H1 (cell line): ENCODE measurements around the gene MRPL54. TPM values are rescaled to one million over a fixed set of nuclear protein-coding genes. Genes with fewer than 3 reads are reported as not detected.
"Not testable (repeated sequence)": the region's sequence is repeated elsewhere in the genome, so short reads cannot be mapped to it uniquely, and the experiment has no call there.

Experiments used
- CTCF ChIA-PET: fragments of 300-600 bp; sonication (Branson Sonifier 250); formaldehyde crosslinking; loops from one replicate; lab custom pipeline; 2021; ENCODE audit not compliant: partially characterized antibody; lab: Charles Lee
- POLR2A ChIA-PET: fragments of 300-600 bp; sonication (Branson Sonifier 250); formaldehyde crosslinking; loops from one replicate; lab custom pipeline; 2021; ENCODE audit warnings: inconsistent platforms; ENCODE audit not compliant: partially characterized antibody; lab: Charles Lee
- DNase-seq, 2 experiments: peaks; one replicate each; pipeline versions ENCODE4 v3.0.0 to v3.0.0-alpha.2; 2010 to 2022; ENCODE audit warnings: low spot score in 2 of 2, low read depth in 1 of 2, mixed read lengths in 1 of 2
- FAIRE-seq: peaks from 2 replicates; lab custom pipeline; 2011; peaks lifted over from hg19 to GRCh38; lab: Jason Lieb, UNC
- H2AFZ ChIP-seq: 2 replicates; pipeline ENCODE4 v1.8.1; 2012; ENCODE audit warnings: low read length, inconsistent platforms
- H2AK5ac ChIP-seq: 2 replicates; pipeline ENCODE4 v1.6.1; 2013; ENCODE audit warnings: low read depth, low read length
- H2BK120ac ChIP-seq: replicated peaks from 2 replicates; pipeline ENCODE3; 2013; ENCODE audit warnings: low read depth, low read length, inconsistent platforms
- H2BK12ac ChIP-seq: 2 replicates; pipeline ENCODE4 v1.6.1; 2013; ENCODE audit warnings: low read depth, low read length
- H2BK15ac ChIP-seq: 2 replicates; pipeline ENCODE4 v1.6.1; 2013; ENCODE audit warnings: low read length
- H2BK20ac ChIP-seq: 2 replicates; pipeline ENCODE4 v1.6.1; 2013; ENCODE audit warnings: low read length
- H2BK5ac ChIP-seq: 2 replicates; pipeline ENCODE4 v1.6.1; 2013; ENCODE audit warnings: low read depth, low read length
- H3K14ac ChIP-seq: 2 replicates; pipeline ENCODE4 v1.6.1; 2013; ENCODE audit warnings: inconsistent platforms; ENCODE audit not compliant: insufficient read length
- H3K18ac ChIP-seq: 2 replicates; pipeline ENCODE4 v1.6.1; 2013; ENCODE audit warnings: low read length; ENCODE audit errors: extremely low read depth
- H3K23ac ChIP-seq: 2 replicates; pipeline ENCODE4 v1.6.1; 2013; ENCODE audit warnings: inconsistent platforms; ENCODE audit not compliant: insufficient read length
- H3K23me2 ChIP-seq: 2 replicates; pipeline ENCODE4 v1.6.1; 2013; ENCODE audit warnings: low read depth, low read length
- H3K27ac ChIP-seq: 2 replicates; pipeline ENCODE4 v1.6.1; 2011; ENCODE audit warnings: low read depth, low read length, inconsistent platforms
- H3K27me3 ChIP-seq, 4 experiments: replicated peaks in 1 of 4; 1 replicate in 1 of 4; 2 replicates in 3 of 4; pipeline versions ENCODE4 v1.6.1 to v1.8.1; 2011 to 2013; ENCODE audit warnings: low read length in 3 of 4, mild to moderate bottlenecking in 3 of 4, inconsistent platforms in 2 of 4, mixed read lengths in 2 of 4, moderate library complexity in 1 of 4; ENCODE audit not compliant: control insufficient read depth in 3 of 4, insufficient read depth in 3 of 4; ENCODE audit errors: extremely low read depth in 1 of 4
- H3K36me3 ChIP-seq, 4 experiments: 2 replicates each; pipeline versions ENCODE4 v1.6.1 to v1.8.1; 2011 to 2013; ENCODE audit warnings: mild to moderate bottlenecking in 4 of 4, low read length in 3 of 4, moderate library complexity in 2 of 4, control low read depth in 1 of 4, inconsistent platforms in 1 of 4; ENCODE audit not compliant: insufficient read depth in 4 of 4, control insufficient read depth in 2 of 4
- H3K4ac ChIP-seq: replicated peaks from 2 replicates; pipeline ENCODE3; 2013; ENCODE audit warnings: low read length, low read depth, mixed read lengths, inconsistent platforms; ENCODE audit not compliant: insufficient read length
- H3K4me1 ChIP-seq, 4 experiments: replicated peaks in 1 of 4; 1 replicate in 1 of 4; 2 replicates in 3 of 4; pipeline versions ENCODE4 v1.6.1 to v1.8.1; 2011 to 2013; ENCODE audit warnings: low read length in 3 of 4, inconsistent platforms in 2 of 4, mixed read lengths in 1 of 4; ENCODE audit not compliant: insufficient read depth in 4 of 4, control insufficient read depth in 3 of 4
- H3K4me2 ChIP-seq, 2 experiments: 2 replicates each; pipeline versions ENCODE4 v1.6.1 to v1.8.1; 2011 to 2013; ENCODE audit warnings: low read depth in 2 of 2, low read length in 2 of 2, control low read depth in 1 of 2, inconsistent platforms in 1 of 2, mild to moderate bottlenecking in 1 of 2; ENCODE audit not compliant: insufficient read depth in 1 of 2
- H3K4me3 ChIP-seq, 4 experiments: fragments of 200-600, 300-600 bp in 1 of 4; sonication (generic), shearing (Covaris generic), sonication (Bioruptor Twin) in 1 of 4; 2 replicates each; pipeline versions ENCODE4 v1.5.1 to v1.8.1; 2011 to 2016; ENCODE audit warnings: low read length in 4 of 4, low read depth in 3 of 4, control low read depth in 2 of 4, inconsistent platforms in 2 of 4, mild to moderate bottlenecking in 2 of 4, mixed read lengths in 1 of 4, moderate library complexity in 1 of 4; ENCODE audit not compliant: insufficient read depth in 2 of 4; ENCODE audit errors: extremely low read depth in 1 of 4
- H3K56ac ChIP-seq: replicated peaks from 2 replicates; pipeline ENCODE3; 2013; ENCODE audit warnings: low read depth, mild to moderate bottlenecking, mixed read lengths, low read length, inconsistent platforms; ENCODE audit not compliant: insufficient read length
- H3K79me1 ChIP-seq: 2 replicates; pipeline ENCODE4 v1.6.1; 2013; ENCODE audit warnings: low read depth, low read length, control low read depth
- H3K79me2 ChIP-seq, 2 experiments: 2 replicates each; pipeline versions ENCODE4 v1.6.1 to v1.8.1; 2012 to 2013; ENCODE audit warnings: low read length in 2 of 2, mild to moderate bottlenecking in 2 of 2, inconsistent platforms in 1 of 2; ENCODE audit not compliant: insufficient read depth in 2 of 2, control insufficient read depth in 1 of 2
- H3K9ac ChIP-seq, 4 experiments: replicated peaks in 1 of 4; 1 replicate in 1 of 4; 2 replicates in 3 of 4; pipeline versions ENCODE4 v1.6.1 to v1.8.1; 2011 to 2013; ENCODE audit warnings: low read depth in 3 of 4, low read length in 3 of 4, control low read depth in 2 of 4, mild to moderate bottlenecking in 2 of 4, moderate library complexity in 2 of 4, inconsistent platforms in 1 of 4; ENCODE audit errors: extremely low read depth in 1 of 4
- H3K9me3 ChIP-seq, 2 experiments: 2 replicates each; pipeline versions ENCODE4 v1.6.1 to v1.8.1; 2012 to 2013; ENCODE audit warnings: mild to moderate bottlenecking in 2 of 2, moderate library complexity in 2 of 2, control low read depth in 1 of 2, inconsistent platforms in 1 of 2, low read depth in 1 of 2, low read length in 1 of 2, mixed read lengths in 1 of 2; ENCODE audit not compliant: insufficient read depth in 2 of 2
- H4K20me1 ChIP-seq, 2 experiments: replicated peaks in 1 of 2; 2 replicates each; pipeline versions ENCODE3 to v1.8.1; 2011 to 2013; ENCODE audit warnings: inconsistent platforms in 2 of 2, low read length in 2 of 2, mild to moderate bottlenecking in 1 of 2; ENCODE audit not compliant: insufficient read depth in 2 of 2, control insufficient read depth in 1 of 2
- H4K5ac ChIP-seq: 2 replicates; pipeline ENCODE4 v1.6.1; 2013; ENCODE audit warnings: low read length, low read depth, mixed read lengths, inconsistent platforms; ENCODE audit not compliant: insufficient read length
- H4K8ac ChIP-seq: 2 replicates; pipeline ENCODE4 v1.8.0; 2013; ENCODE audit warnings: mild to moderate bottlenecking, moderate library complexity, low read length, inconsistent platforms; ENCODE audit not compliant: insufficient read depth; ENCODE audit errors: extremely low read depth
- H4K91ac ChIP-seq: replicated peaks from 2 replicates; pipeline ENCODE3; 2013; ENCODE audit warnings: low read length, mixed read lengths, inconsistent platforms; ENCODE audit not compliant: insufficient read length
- WGBS, 2 experiments: shearing (Covaris generic) in 1 of 2; methylation state at CpG; one replicate each; pipeline versions ENCODE4 v1.1.6 to v1.1.7; 2013 to 2015; ENCODE audit warnings: low lambda C conversion rate in 2 of 2, mixed read lengths in 2 of 2, inconsistent platforms in 1 of 2, low coverage in 1 of 2, missing lambda C conversion rate in 1 of 2; ENCODE audit not compliant: insufficient replicate concordance in 2 of 2, insufficient coverage in 1 of 2, insufficient read length in 1 of 2; ENCODE audit errors: extremely low coverage in 1 of 2, missing lambda C conversion rate in 1 of 2; 5-methylcytosine and 5-hydroxymethylcytosine counted together
- polyA plus RNA-seq, 7 experiments: library from polyadenylated mRNA; depleted of rRNA in 3 of 7; stranded (reverse) in 5 of 7; unstranded in 2 of 7; fragments of >200 nt in 5 of 7; fragments of 200-250 nt in 2 of 7; gene quantifications; 1 replicate in 5 of 7; 2 replicates in 1 of 7; 4 replicates in 1 of 7; pipeline versions ENCODE4 v1.2.1 to v1.2.3, GENCODE V29; 2011 to 2013; ENCODE audit warnings: missing spikeins in 2 of 7, mixed read lengths in 2 of 7
- total RNA-seq: library from RNA; stranded (reverse); fragmentation: NEBNext Ultra II Directional; extraction: Animal tissue kit (Norgen Biotek cat#: 25700); gene quantifications from 2 replicates; pipeline ENCODE4 v1.2.1, GENCODE V29; 2021

Gene MRPL54
- total and polyA plus RNA-seq, 2 of the 8 experiments (the other 6 are each of a cell fraction or from before 2014, with no cell fraction given), result 63.8 to 72.8 TPM

- H3K23ac ChIP-seq, POLR2A ChIA-PET, H3K4me3 ChIP-seq, H2BK120ac ChIP-seq, H4K91ac ChIP-seq, H4K8ac ChIP-seq, H3K18ac ChIP-seq, DNase-seq, H3K56ac ChIP-seq, H4K5ac ChIP-seq, H3K9me3 ChIP-seq, H3K27ac ChIP-seq, H3K36me3 ChIP-seq, H2BK15ac ChIP-seq, H3K23me2 ChIP-seq, H3K9ac ChIP-seq, H3K27me3 ChIP-seq, H2BK12ac ChIP-seq, H3K79me2 ChIP-seq, H2AFZ ChIP-seq, H3K4me1 ChIP-seq, H4K20me1 ChIP-seq, H3K4me2 ChIP-seq, H3K4ac ChIP-seq, FAIRE-seq, H3K14ac ChIP-seq, H2BK5ac ChIP-seq, H2AK5ac ChIP-seq, H3K79me1 ChIP-seq, H2BK20ac ChIP-seq: not testable (repeated sequence)
- CTCF ChIA-PET, result interaction anchor here (0.8 to 1.0 kb wide), 2 partner anchors 32 to 194 kb away, joined by 3 read pairs; no protein-coding TSS in a partner anchor
- WGBS, 2 experiments, result 95% methylated on average over 8 of the region's 9 CpGs; no CpG with 5 or more reads in 1 of the 2 experiments
Measured at GRCh38 chr19:3816148-3816547, 53.7 kb downstream of the MRPL54 start.
